HG03097 (cell line): ENCODE results near the gene VWC2L.

Experiments
- ATAC-seq: cut with Tn5 transposase; IDR thresholded peaks from one replicate; pipeline ENCODE4 v1.9.1; 2021; ENCODE audit not compliant: unreplicated experiment, low FRiP score

VWC2L gene

GRCh38 chr2:214533541-214533940 is 122.7 kb downstream of the VWC2L start:
- ATAC-seq = no peak

GRCh38 chr2:214536625-214537024 is 125.8 kb downstream of the VWC2L start:
- ATAC-seq = no peak

DNA sequence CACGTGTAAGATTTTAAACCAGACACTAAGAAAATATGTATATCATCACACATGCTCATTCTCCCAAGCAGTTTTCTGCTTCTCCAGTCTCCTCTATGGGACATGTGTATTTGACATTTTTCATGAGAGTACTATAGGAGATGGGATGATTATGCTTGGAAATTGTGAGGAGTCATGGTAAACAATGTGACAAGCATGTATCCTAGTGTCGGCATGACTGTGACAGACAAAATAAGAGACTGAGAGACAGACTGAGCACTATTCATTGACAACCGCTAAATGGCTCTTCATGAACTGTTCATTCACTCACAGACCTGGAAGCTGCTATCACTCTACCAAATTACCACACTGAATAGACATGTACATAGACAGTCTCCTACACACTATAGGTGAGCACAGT is 127.1 kb downstream of the VWC2L start:
- ATAC-seq = no peak

DNA sequence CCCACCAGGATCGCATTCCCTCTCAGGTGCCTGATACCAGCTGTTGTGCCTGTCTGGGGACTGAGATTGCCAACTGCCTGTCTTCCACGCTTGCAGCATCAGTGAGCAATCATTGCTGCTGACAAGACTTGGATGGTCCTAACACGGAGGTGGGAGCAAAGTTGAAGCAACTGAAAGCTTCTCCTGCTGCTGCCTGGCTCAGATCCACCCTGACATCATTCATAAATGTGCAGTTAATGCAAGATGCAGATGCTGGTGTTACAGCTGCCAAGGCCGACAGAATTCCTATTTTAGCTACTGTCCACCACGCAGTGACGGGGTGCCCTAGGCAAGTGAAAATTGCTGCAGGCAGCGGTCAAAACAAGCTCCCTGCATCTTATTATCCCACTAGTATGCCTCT is 131.4 kb downstream of the VWC2L start:
- ATAC-seq = no peak

GRCh38 chr2:214542866-214543265 is 132.0 kb downstream of the VWC2L start:
- no peak for ATAC-seq

GRCh38 chr2:214543386-214543955 is 132.6 kb downstream of the VWC2L start:
- ATAC-seq = no peak

DNA sequence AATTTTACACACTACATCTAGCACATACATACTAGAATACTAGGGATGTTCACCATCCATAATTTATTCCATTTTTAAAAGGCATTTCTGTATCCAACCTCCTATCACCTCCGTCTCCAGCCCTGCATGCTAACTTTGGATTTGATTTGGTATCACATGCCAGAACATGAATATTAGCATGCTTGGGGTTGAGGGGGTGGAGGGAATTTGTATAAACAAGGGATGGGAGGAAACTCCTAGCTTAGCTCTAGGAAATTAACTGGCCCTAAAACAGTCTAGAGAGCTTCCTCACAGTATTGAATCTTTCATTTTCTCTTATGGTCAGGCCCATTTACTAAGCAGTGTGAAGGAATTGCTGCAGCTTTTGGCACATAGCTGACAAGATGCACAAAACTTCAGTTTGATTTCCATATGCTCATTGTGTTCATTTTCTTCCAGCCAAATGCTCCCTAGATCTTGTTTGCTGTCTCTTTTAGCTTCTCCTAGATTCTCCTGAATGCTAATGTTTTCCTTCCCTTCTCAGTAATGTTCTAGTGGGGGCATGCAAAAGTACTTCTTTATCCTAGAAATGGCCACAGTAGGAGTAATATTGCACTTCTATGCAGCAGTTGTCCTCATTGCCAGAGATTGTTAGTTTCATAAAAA is 135.2 kb downstream of the VWC2L start:
- no peak for ATAC-seq

DNA sequence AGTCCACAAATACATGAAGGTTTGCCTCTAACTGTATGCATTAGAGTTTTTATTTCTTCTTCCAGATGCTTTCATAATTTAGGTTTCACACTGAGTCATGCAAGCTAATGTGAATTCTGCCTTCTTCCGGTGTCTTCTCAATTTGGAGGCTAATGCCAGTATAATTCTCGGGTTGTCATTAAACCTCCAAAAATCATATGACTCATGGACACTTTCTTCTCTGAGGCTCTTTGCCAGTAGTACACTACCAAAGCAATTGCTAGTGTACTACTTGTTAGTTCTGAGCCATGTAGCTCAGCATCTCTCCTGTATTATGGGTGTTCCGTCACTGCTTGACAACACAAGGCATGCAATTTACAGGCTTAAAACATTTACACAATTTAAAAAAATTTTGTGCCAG is 137.1 kb downstream of the VWC2L start:
- ATAC-seq = no peak

DNA sequence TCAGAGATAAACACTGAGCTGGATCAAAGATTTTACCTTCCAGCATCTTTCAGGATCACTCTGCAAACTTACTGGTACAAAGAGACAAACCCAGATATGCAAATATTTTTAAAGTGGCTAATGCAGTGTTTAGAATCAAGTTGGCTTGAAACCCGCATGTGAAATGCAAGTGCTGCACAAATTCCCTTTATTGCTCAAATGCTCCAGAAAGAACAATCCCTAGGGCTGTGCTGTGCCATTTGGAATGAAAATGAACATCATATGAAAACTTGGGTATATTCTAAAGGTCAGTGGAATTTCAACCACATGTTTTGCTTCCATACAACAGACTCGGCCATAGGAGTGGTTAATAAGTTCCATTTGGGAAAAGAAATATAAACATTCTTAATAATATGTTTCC is 139.1 kb downstream of the VWC2L start:
- no peak for ATAC-seq

DNA sequence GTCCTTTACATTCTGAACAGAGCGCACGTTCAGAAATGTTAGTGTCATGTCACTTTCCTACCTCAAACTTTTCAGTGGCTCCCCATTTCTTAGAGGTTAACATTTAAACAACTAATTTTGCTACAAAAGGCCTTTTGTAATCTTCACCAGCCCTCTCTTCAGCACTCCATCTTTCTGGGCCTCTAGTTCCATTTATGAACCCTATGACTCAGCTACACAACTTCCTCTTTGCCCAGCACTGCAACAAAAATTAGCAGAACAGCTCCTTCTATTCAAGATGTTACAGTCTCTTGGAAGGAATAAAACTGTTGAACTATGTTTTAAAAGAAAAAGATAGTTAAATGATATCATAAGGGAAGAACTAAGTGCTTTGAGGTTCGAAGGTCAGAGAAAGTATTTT is 139.9 kb downstream of the VWC2L start:
- ATAC-seq = no peak

GRCh38 chr2:214557884-214558283 is 147.0 kb downstream of the VWC2L start:
- no peak for ATAC-seq

GRCh38 chr2:214558341-214558740 is 147.5 kb downstream of the VWC2L start:
- ATAC-seq = no peak

- ATAC-seq = no peak
Measured at GRCh38 chr2:214560176-214560575, 149.3 kb downstream of the VWC2L start.

- no peak for ATAC-seq
Measured at GRCh38 chr2:214560618-214561190, 149.8 kb downstream of the VWC2L start.

DNA sequence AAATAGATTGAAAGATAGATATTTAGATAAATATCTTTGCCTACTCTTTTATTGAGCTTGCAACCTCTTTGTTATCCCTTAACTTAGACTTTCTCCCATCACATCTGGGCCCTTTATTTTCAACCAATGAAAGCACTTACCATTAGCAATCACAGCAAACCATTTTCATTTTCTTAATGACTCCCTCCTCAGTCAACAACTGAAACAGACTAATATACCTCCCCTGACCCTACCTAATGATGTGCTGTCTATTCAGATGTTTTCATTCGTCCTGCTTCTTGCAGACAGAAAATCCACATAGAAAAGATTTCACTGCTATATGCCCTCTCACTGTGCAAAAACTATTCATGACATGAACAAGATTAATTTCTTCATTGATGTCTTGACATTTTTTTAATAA is 154.4 kb downstream of the VWC2L start:
- ATAC-seq = no peak

- ATAC-seq = no peak
Measured at GRCh38 chr2:214566457-214566856, 155.6 kb downstream of the VWC2L start.

- no peak for ATAC-seq
Measured at GRCh38 chr2:214569419-214570035, 158.7 kb downstream of the VWC2L start.

GRCh38 chr2:214574084-214574781 is 163.4 kb downstream of the VWC2L start:
- ATAC-seq = no peak

DNA sequence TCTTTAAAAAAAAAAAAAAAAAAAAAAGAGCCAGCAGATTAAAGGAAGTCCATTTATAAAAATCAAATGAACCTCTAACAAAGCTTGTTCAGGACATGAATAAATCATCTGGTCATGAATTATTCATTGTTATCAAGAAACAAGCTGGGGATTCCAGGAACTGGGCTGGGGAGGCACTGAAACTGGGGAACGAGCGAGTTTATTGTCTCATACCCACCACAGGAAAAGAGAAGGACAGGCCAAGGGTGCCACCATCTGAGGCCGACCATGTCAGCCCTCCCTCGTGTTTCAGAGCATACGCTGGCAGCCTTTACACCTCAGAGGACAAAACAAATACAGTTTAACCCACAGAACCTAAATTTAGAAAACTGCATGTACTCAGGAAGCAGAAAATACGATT is 164.2 kb downstream of the VWC2L start:
- peak; percentile 64 for ATAC-seq

DNA sequence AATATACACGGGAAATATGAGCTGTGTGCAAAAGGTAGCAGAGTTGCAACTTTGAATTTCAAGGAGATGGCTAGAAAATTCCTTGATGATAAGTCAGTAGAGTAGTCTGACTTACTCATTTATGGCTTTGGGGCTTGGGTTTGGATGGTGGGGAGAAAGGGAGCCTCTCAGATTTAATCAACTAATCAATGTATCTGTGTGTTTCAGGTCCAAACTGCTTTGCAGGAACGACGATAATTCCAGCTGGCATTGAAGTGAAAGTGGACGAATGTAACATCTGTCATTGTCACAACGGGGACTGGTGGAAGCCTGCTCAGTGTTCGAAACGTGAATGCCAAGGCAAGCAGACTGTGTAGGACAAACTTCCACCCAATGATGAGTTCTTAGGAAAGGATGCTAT is 164.6 kb downstream of the VWC2L start:
- ATAC-seq = no peak

- no peak for ATAC-seq
Measured at GRCh38 chr2:214577769-214578168, 166.9 kb downstream of the VWC2L start.
